Mesodermal cell (in vitro differentiated cells): ENCODE results near the gene LDAH.
"Not testable (repeated sequence)": the region's sequence is repeated elsewhere in the genome, so short reads cannot be mapped to it uniquely, and the experiment has no call there.

Source experiments
- H3K27ac ChIP-seq: 2 replicates; pipeline ENCODE4 v1.7.0; 2013; ENCODE audit warnings: mild to moderate bottlenecking, low read depth, low read length, moderate library complexity; ENCODE audit not compliant: severe bottlenecking
- H3K36me3 ChIP-seq: 2 replicates; pipeline ENCODE4 v1.7.1; 2013; ENCODE audit warnings: mild to moderate bottlenecking, low read length, moderate library complexity; ENCODE audit not compliant: control insufficient read depth, insufficient read depth
- H3K4me1 ChIP-seq: one replicate; pipeline ENCODE4 v1.7.1; 2013; ENCODE audit warnings: mild to moderate bottlenecking, low read length; ENCODE audit not compliant: insufficient read depth, control insufficient read depth, poor library complexity, severe bottlenecking
- H3K4me3 ChIP-seq: 2 replicates; pipeline ENCODE4 v1.7.0; 2013; ENCODE audit warnings: low read length, control low read depth, mild to moderate bottlenecking; ENCODE audit not compliant: insufficient read depth, poor library complexity, severe bottlenecking; ENCODE audit errors: extremely low read depth
- H3K9me3 ChIP-seq: 2 replicates; pipeline ENCODE4 v1.7.1; 2013; ENCODE audit warnings: mild to moderate bottlenecking, low read length, moderate library complexity; ENCODE audit not compliant: control insufficient read depth
- WGBS, 2 experiments: methylation state at CpG; one replicate each; pipeline ENCODE4 v1.1.5; 2013; ENCODE audit warnings: missing lambda C conversion rate in 2 of 2; ENCODE audit not compliant: insufficient coverage in 2 of 2; 5-methylcytosine and 5-hydroxymethylcytosine counted together

Gene LDAH

GRCh38 chr2:20722592-20723240 is 100.2 kb downstream of the LDAH start:
- H3K27ac ChIP-seq = no peak overlapping the region
- WGBS, 2 experiments = no CpG with 5 or more reads among the region's 1 CpG
- no peak overlapping the region for H3K4me3 ChIP-seq
- H3K4me1 ChIP-seq = peaks cover 2% of the 10 kb centered on the region
- no peaks in the 10 kb centered on the region for H3K9me3 ChIP-seq
- peaks cover 6% of the 10 kb centered on the region for H3K36me3 ChIP-seq

GRCh38 chr2:20717641-20718040 is 105.3 kb downstream of the LDAH start:
- Histone ChIP-seq H3K4me3 (no peak overlapping the region), H3K9me3 (no peaks in the 10 kb centered on the region), H3K27ac (no peak overlapping the region), H3K4me1 (no peaks in the 10 kb centered on the region), H3K36me3 (peaks cover 3% of the 10 kb centered on the region)
- WGBS, 2 experiments = no CpG with 5 or more reads among the region's 1 CpG

- not testable (repeated sequence) for H3K4me1 ChIP-seq, H3K9me3 ChIP-seq, H3K4me3 ChIP-seq, H3K27ac ChIP-seq, H3K36me3 ChIP-seq
- no CpG with 5 or more reads among the region's 3 CpGs for WGBS, 2 experiments
Observed at GRCh38 chr2:20716164-20716563, 106.7 kb downstream of the LDAH start.

- H3K36me3 ChIP-seq, H3K4me3 ChIP-seq, H3K9me3 ChIP-seq, H3K4me1 ChIP-seq, H3K27ac ChIP-seq: not testable (repeated sequence)
- WGBS, 2 experiments = 67% methylated on average over 1 of the region's 2 CpGs; no CpG with 5 or more reads in 1 of the 2 experiments
Observed at GRCh38 chr2:20714412-20714811, 108.5 kb downstream of the LDAH start.

GRCh38 chr2:20713585-20713984 is 109.3 kb downstream of the LDAH start:
- H3K27ac ChIP-seq, H3K4me3 ChIP-seq, H3K36me3 ChIP-seq, H3K4me1 ChIP-seq, H3K9me3 ChIP-seq: not testable (repeated sequence)
- 86 to 100% methylated on average over 1 to 2 of the region's 3 CpGs for WGBS, 2 experiments

- not testable (repeated sequence) for H3K4me3 ChIP-seq, H3K4me1 ChIP-seq, H3K27ac ChIP-seq, H3K36me3 ChIP-seq, H3K9me3 ChIP-seq
- WGBS, 2 experiments = 94% methylated on average over 6 to 7 of the region's 7 CpGs
Observed at GRCh38 chr2:20711641-20712040, 111.3 kb downstream of the LDAH start.

GRCh38 chr2:20707601-20708000 is 115.3 kb downstream of the LDAH start:
- no peak overlapping the region for H3K4me3 ChIP-seq
- H3K9me3 ChIP-seq = no peaks in the 10 kb centered on the region
- no peaks in the 10 kb centered on the region for H3K36me3 ChIP-seq
- 80 to 83% methylated on average over 2 to 3 of the region's 4 CpGs for WGBS, 2 experiments
- H3K4me1 ChIP-seq = no peaks in the 10 kb centered on the region
- no peak overlapping the region for H3K27ac ChIP-seq

GRCh38 chr2:20706786-20707185 is 116.1 kb downstream of the LDAH start:
- no peaks in the 10 kb centered on the region for H3K4me1 ChIP-seq
- 86 to 94% methylated on average over 1 to 3 of the region's 3 CpGs for WGBS, 2 experiments
- H3K36me3 ChIP-seq = no peaks in the 10 kb centered on the region
- no peak overlapping the region for H3K4me3 ChIP-seq
- H3K9me3 ChIP-seq = no peaks in the 10 kb centered on the region
- H3K27ac ChIP-seq = no peak overlapping the region

- H3K9me3 ChIP-seq = no peaks in the 10 kb centered on the region
- no peak overlapping the region for H3K4me3 ChIP-seq
- WGBS, 2 experiments = no CpG with 5 or more reads among the region's 2 CpGs
- peaks cover 4% of the 10 kb centered on the region for H3K36me3 ChIP-seq
- no peaks in the 10 kb centered on the region for H3K4me1 ChIP-seq
- H3K27ac ChIP-seq = no peak overlapping the region
Observed at GRCh38 chr2:20706217-20706616, 116.7 kb downstream of the LDAH start.

- Histone ChIP-seq H3K9me3 (no peaks in the 10 kb centered on the region), H3K4me3 (no peak overlapping the region), H3K27ac (no peak overlapping the region), H3K4me1 (no peaks in the 10 kb centered on the region), H3K36me3 (peaks cover 8% of the 10 kb centered on the region)
- WGBS, 2 experiments = 71 to 93% methylated on average over 1 of the region's 1 CpG
Observed at GRCh38 chr2:20704886-20705285, 118.0 kb downstream of the LDAH start.

GRCh38 chr2:20702563-20702962 is 120.3 kb downstream of the LDAH start:
- Histone ChIP-seq H3K9me3 (no peaks in the 10 kb centered on the region), H3K4me1 (no peaks in the 10 kb centered on the region), H3K4me3 (no peak overlapping the region), H3K27ac (no peak overlapping the region), H3K36me3 (peaks cover 8% of the 10 kb centered on the region)
- 100% methylated on average over 3 to 5 of the region's 5 CpGs for WGBS, 2 experiments
